Measurements from ENCODE around the gene AOPEP.

GRCh38 chr9:95070549-95071021, 344.1 kb downstream of the AOPEP start:
- TF ChIP-seq POLR2A (IDR thresholded peaks at IDR 0.05) (no peak), CTCF (IDR thresholded peaks at IDR 0.05) (no peak)

Data from thyroid gland (tissue), 4 donors.